ENCODE data around the gene GRIA3.
"Not testable (repeated sequence)": the region's sequence is repeated elsewhere in the genome, so short reads cannot be mapped to it uniquely, and the experiment has no call there.

The GRIA3 gene

GRCh38 chrX:123408821-123409737 lies 225.0 kb downstream of the GRIA3 start:
- H3K27me3 ChIP-seq (ENCODE audit: control insufficient read depth, insufficient read depth, low read length): peaks cover 3% of the 10 kb centered on the region; the same call in 1 of the 2 replicates
- no peak overlapping the region for H3K4me3 ChIP-seq (ENCODE audit: low read depth, low read length)
- no peaks in the 10 kb centered on the region for H3K36me3 ChIP-seq (ENCODE audit: control insufficient read depth, insufficient read depth, low read length)
- no peaks in the 10 kb centered on the region for H3K9me3 ChIP-seq (ENCODE audit: control insufficient read depth, insufficient read depth, low read depth, low read length)
- H3K4me1 ChIP-seq (ENCODE audit: control insufficient read depth, insufficient read depth, low read length): peaks cover 15% of the 10 kb centered on the region
- no peak overlapping the region for H3K27ac ChIP-seq (ENCODE audit: low read depth, low read length)
- H3K9ac ChIP-seq (ENCODE audit: low read length): no peak overlapping the region

GRCh38 chrX:123422875-123423274 lies 238.8 kb downstream of the GRIA3 start:
- Histone ChIP-seq H3K27me3 (ENCODE audit: control insufficient read depth, insufficient read depth, low read length) (no peaks in the 10 kb centered on the region; the same call in 1 of the 2 replicates), H3K9me3 (ENCODE audit: control insufficient read depth, insufficient read depth, low read depth, low read length) (no peaks in the 10 kb centered on the region), H3K36me3 (ENCODE audit: control insufficient read depth, insufficient read depth, low read length) (no peaks in the 10 kb centered on the region), H3K4me1 (ENCODE audit: control insufficient read depth, insufficient read depth, low read length) (peaks cover 10% of the 10 kb centered on the region; the same call in 1 of the 2 replicates), H3K4me3 (ENCODE audit: low read depth, low read length) (no peak overlapping the region), H3K27ac (ENCODE audit: low read depth, low read length) (no peak overlapping the region), H3K9ac (ENCODE audit: low read length) (no peak overlapping the region)

- Histone ChIP-seq H3K9ac (ENCODE audit: low read length) (no peak overlapping the region), H3K9me3 (ENCODE audit: control insufficient read depth, insufficient read depth, low read depth, low read length) (no peaks in the 10 kb centered on the region), H3K36me3 (ENCODE audit: control insufficient read depth, insufficient read depth, low read length) (no peaks in the 10 kb centered on the region), H3K27me3 (ENCODE audit: control insufficient read depth, insufficient read depth, low read length) (no peaks in the 10 kb centered on the region; the same call in 1 of the 2 replicates), H3K4me1 (ENCODE audit: control insufficient read depth, insufficient read depth, low read length) (peaks cover 10% of the 10 kb centered on the region; the same call in 1 of the 2 replicates), H3K4me3 (ENCODE audit: low read depth, low read length) (no peak overlapping the region), H3K27ac (ENCODE audit: low read depth, low read length) (no peak overlapping the region)
These were observed 240.5 kb downstream of the GRIA3 start for GRCh38 chrX:123424546-123424945.

- Histone ChIP-seq H3K36me3 (ENCODE audit: control insufficient read depth, insufficient read depth, low read length) (no peaks in the 10 kb centered on the region), H3K9me3 (ENCODE audit: control insufficient read depth, insufficient read depth, low read depth, low read length) (no peaks in the 10 kb centered on the region), H3K4me3 (ENCODE audit: low read depth, low read length) (no peak overlapping the region), H3K9ac (ENCODE audit: low read length) (no peak overlapping the region), H3K4me1 (ENCODE audit: control insufficient read depth, insufficient read depth, low read length) (peaks cover 10% of the 10 kb centered on the region; the same call in 1 of the 2 replicates), H3K27me3 (ENCODE audit: control insufficient read depth, insufficient read depth, low read length) (no peaks in the 10 kb centered on the region; the same call in 1 of the 2 replicates), H3K27ac (ENCODE audit: low read depth, low read length) (no peak overlapping the region)
These were observed 241.4 kb downstream of the GRIA3 start for GRCh38 chrX:123425471-123425870.

- no peaks in the 10 kb centered on the region for H3K36me3 ChIP-seq (ENCODE audit: control insufficient read depth, insufficient read depth, low read length)
- H3K9ac ChIP-seq (ENCODE audit: low read length): no peak overlapping the region
- H3K9me3 ChIP-seq (ENCODE audit: control insufficient read depth, insufficient read depth, low read depth, low read length): no peaks in the 10 kb centered on the region
- no peak overlapping the region for H3K4me3 ChIP-seq (ENCODE audit: low read depth, low read length)
- H3K27me3 ChIP-seq (ENCODE audit: control insufficient read depth, insufficient read depth, low read length): no peaks in the 10 kb centered on the region; the same call in 1 of the 2 replicates
- peaks cover 10% of the 10 kb centered on the region; the same call in 1 of the 2 replicates for H3K4me1 ChIP-seq (ENCODE audit: control insufficient read depth, insufficient read depth, low read length)
- no peak overlapping the region for H3K27ac ChIP-seq (ENCODE audit: low read depth, low read length)
These were observed 241.8 kb downstream of the GRIA3 start for GRCh38 chrX:123425904-123426303.

GRCh38 chrX:123432361-123433150 lies 248.5 kb downstream of the GRIA3 start:
- Histone ChIP-seq H3K27ac (ENCODE audit: low read depth, low read length) (no peak overlapping the region), H3K9me3 (ENCODE audit: control insufficient read depth, insufficient read depth, low read depth, low read length) (no peaks in the 10 kb centered on the region), H3K9ac (ENCODE audit: low read length) (no peak overlapping the region), H3K27me3 (ENCODE audit: control insufficient read depth, insufficient read depth, low read length) (peaks cover 3% of the 10 kb centered on the region; the same call in 1 of the 2 replicates), H3K36me3 (ENCODE audit: control insufficient read depth, insufficient read depth, low read length) (no peaks in the 10 kb centered on the region), H3K4me3 (ENCODE audit: low read depth, low read length) (no peak overlapping the region), H3K4me1 (ENCODE audit: control insufficient read depth, insufficient read depth, low read length) (peaks cover 9% of the 10 kb centered on the region; the same call in 1 of the 2 replicates)

- H3K9me3 ChIP-seq (ENCODE audit: control insufficient read depth, insufficient read depth, low read depth, low read length): no peaks in the 10 kb centered on the region
- peaks cover 3% of the 10 kb centered on the region; the same call in 1 of the 2 replicates for H3K27me3 ChIP-seq (ENCODE audit: control insufficient read depth, insufficient read depth, low read length)
- no peaks in the 10 kb centered on the region for H3K36me3 ChIP-seq (ENCODE audit: control insufficient read depth, insufficient read depth, low read length)
- no peak overlapping the region for H3K9ac ChIP-seq (ENCODE audit: low read length)
- no peak overlapping the region for H3K4me3 ChIP-seq (ENCODE audit: low read depth, low read length)
- no peak overlapping the region for H3K27ac ChIP-seq (ENCODE audit: low read depth, low read length)
- peaks cover 9% of the 10 kb centered on the region; the same call in 1 of the 2 replicates for H3K4me1 ChIP-seq (ENCODE audit: control insufficient read depth, insufficient read depth, low read length)
These were observed 252.5 kb downstream of the GRIA3 start for GRCh38 chrX:123436512-123437136.

GRCh38 chrX:123439926-123440325 lies 255.8 kb downstream of the GRIA3 start:
- H3K27ac ChIP-seq (ENCODE audit: low read depth, low read length); H3K36me3 ChIP-seq (ENCODE audit: control insufficient read depth, insufficient read depth, low read length); H3K9ac ChIP-seq (ENCODE audit: low read length); H3K9me3 ChIP-seq (ENCODE audit: control insufficient read depth, insufficient read depth, low read depth, low read length); H3K27me3 ChIP-seq (ENCODE audit: control insufficient read depth, insufficient read depth, low read length); H3K4me3 ChIP-seq (ENCODE audit: low read depth, low read length): not testable (repeated sequence)
- peaks cover 11% of the 10 kb centered on the region for H3K4me1 ChIP-seq (ENCODE audit: control insufficient read depth, insufficient read depth, low read length)

- no peak overlapping the region for H3K27ac ChIP-seq (ENCODE audit: low read depth, low read length)
These were observed 258.7 kb downstream of the GRIA3 start for GRCh38 chrX:123442764-123443163.

GRCh38 chrX:123447506-123447905 lies 263.4 kb downstream of the GRIA3 start:
- Histone ChIP-seq H3K4me3 (ENCODE audit: low read depth, low read length) (no peak overlapping the region), H3K27ac (ENCODE audit: low read depth, low read length) (no peak overlapping the region)

More at GRCh38 chrX:123442764-123443163, 258.7 kb downstream of the GRIA3 start:
- Histone ChIP-seq H3K4me1 (ENCODE audit: control insufficient read depth, insufficient read depth, low read length) (peaks cover 3% of the 10 kb centered on the region; the same call in 1 of the 2 replicates), H3K27me3 (ENCODE audit: control insufficient read depth, insufficient read depth, low read length) (peaks cover 4% of the 10 kb centered on the region; the same call in 1 of the 2 replicates), H3K9ac (ENCODE audit: low read length) (no peak overlapping the region), H3K4me3 (ENCODE audit: low read depth, low read length) (no peak overlapping the region), H3K36me3 (ENCODE audit: control insufficient read depth, insufficient read depth, low read length) (no peaks in the 10 kb centered on the region), H3K9me3 (ENCODE audit: control insufficient read depth, insufficient read depth, low read depth, low read length) (no peaks in the 10 kb centered on the region)

More at GRCh38 chrX:123447506-123447905, 263.4 kb downstream of the GRIA3 start:
- Histone ChIP-seq H3K36me3 (ENCODE audit: control insufficient read depth, insufficient read depth, low read length) (no peaks in the 10 kb centered on the region), H3K9ac (ENCODE audit: low read length) (no peak overlapping the region), H3K9me3 (ENCODE audit: control insufficient read depth, insufficient read depth, low read depth, low read length) (no peaks in the 10 kb centered on the region), H3K4me1 (ENCODE audit: control insufficient read depth, insufficient read depth, low read length) (peaks cover 3% of the 10 kb centered on the region; the same call in 1 of the 2 replicates), H3K27me3 (ENCODE audit: control insufficient read depth, insufficient read depth, low read length) (peaks cover 4% of the 10 kb centered on the region; the same call in 1 of the 2 replicates)
